NCI-H1436 (cell line): ENCODE measurements around the gene MT3.
"Not testable (repeated sequence)": the region's sequence is repeated elsewhere in the genome, so short reads cannot be mapped to it uniquely, and the experiment has no call there.

ENCODE experiments used
- DNase-seq: peaks from one replicate; lab custom pipeline; 2025; lab: John Stamatoyannopoulos, UW

Gene MT3

GRCh38 chr16:56580391-56581048 lies 8.8 kb upstream of the MT3 start:
- no peak for DNase-seq

- not testable (repeated sequence) for DNase-seq
Observed at GRCh38 chr16:56582911-56583310, 6.4 kb upstream of the MT3 start.

- DNase-seq, result no peak
Observed at GRCh38 chr16:56583351-56584168, 5.8 kb upstream of the MT3 start.

DNA sequence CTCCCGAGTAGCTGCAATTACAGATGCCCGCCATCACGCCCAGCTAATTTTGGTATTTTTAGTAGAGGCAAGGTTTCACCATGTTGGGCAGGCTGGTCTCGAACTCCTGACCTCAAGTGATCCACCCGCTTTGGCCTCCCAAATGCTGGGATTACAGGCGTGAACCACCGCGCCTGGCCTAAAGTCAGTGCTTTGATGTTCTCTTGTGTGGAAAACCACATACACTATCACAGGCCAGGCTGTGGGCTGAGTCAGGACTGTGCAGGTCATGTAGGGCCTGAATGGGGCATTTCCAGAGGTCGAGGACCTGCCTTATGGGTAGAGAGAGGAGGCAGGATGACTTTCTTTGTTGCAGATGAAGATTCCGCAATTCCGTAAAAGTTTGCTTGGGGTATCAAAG lies 5.1 kb upstream of the MT3 start:
- DNase-seq, result no peak

DNA sequence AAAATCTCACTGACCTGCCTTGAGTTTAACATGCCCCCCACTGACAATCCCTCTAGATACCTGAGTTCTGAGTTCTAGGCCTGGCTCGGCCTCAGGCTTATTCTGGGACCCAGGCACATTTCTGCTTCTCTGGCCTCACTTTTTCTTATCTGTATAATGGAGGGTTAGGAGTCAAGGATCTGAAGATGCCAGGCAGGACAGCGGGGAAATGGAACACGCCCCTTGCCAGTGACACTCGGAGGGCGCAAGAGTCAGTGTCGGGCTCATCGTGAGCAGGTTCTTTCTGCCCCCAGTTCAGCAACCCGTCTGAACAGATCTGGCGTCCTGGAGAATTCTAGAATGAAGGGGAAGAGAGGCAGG lies 567 bp upstream of the MT3 start:
- DNase-seq, result no peak

DNA sequence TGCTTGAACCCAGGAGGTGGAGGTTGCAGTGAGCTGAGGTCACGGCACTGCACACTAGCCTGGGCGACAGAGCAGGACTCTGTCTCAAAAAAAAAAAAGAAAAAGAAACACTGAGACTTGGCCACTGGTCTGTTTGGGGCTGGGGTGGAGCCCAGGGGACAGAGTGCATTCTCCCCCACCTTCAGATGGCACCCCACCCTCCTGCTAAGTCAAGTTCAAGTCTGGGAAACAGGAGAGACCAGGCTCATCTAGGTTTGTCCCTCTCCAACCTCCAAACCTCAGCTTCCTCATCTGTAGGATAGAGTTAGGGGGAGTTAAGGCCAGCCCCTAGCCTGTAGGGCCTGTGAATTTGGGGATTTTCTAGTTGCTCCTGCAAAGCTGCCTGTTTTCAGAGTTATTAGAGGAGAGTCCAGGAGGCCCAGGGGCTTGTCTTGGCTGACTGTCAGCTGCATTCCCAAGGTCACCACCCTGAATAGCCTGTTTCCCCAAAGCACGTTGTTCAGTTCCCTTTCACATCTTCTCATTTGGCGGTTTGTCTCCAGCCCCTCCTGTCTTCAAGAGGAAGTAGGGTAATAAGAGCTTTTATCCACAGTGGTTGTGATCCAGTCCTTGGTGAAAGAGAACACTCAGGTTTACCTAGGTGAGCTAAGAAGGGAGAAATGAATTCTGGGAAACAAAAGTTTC lies 2.2 kb downstream of the MT3 start:
- DNase-seq, result no peak

- no peak for DNase-seq
Observed at GRCh38 chr16:56593573-56594291, 4.4 kb downstream of the MT3 start.

- no peak for DNase-seq
Observed at GRCh38 chr16:56594292-56594619, 4.9 kb downstream of the MT3 start.

GRCh38 chr16:56600398-56600999 lies 11.2 kb downstream of the MT3 start:
- DNase-seq, result peak; percentile 25

DNA sequence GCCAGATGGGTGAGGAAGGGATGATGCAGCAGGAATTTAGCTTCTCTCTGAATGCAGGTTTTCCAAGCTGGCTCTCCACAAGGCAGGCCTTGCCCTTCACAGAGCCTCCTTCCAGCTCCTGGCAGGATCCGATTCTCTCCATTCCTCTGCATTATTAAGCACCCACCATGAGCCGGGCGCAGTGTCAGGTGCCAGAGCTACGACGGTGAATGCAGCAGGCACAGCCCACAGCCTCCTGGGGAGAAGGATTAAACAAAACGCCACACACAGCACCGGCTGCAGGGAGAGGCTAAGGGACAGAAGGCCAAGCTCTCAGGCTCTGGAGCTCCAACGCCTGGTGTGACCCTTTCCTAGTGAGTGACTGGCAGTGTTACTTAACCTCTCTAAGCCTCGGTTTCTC lies 12.0 kb downstream of the MT3 start:
- DNase-seq, result no peak

DNA sequence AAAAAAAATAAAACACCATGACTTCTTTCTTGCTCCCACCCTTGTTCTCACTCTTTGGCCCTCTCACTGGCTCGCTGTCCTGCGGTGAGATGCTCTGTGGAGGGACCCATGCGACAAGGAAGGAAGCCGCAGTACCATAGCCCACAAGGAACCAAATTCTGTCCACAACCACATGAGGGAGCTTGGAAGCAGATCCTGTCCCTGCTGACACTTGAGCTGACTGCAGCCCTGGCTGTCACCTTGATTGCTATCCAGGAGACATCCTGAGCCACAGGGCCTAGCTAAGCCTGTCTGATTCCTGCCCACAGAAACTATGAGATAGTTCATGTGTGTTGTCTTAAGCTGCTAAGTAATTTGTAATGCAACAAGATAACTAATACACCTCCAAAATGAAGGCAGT lies 14.3 kb downstream of the MT3 start:
- peak; percentile 8 for DNase-seq

DNA sequence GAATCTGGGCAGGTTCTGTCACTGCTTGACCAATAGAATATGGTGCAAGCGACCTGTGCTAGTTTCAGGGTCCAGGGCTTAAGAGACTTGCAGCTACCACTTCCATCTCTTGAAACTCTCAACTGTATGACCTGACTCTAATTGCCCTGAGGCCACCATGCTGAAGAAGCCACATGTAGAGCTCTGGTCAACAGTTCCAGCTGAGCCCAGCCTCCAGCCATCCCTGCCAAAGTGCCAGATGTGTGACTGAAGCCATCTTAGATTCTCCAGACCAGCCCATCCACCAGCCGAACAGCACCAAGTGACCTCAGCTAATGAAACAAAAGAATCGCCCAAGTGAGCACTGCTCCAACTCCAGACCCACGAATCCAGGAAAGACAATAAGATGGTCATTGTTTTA lies 15.6 kb downstream of the MT3 start:
- DNase-seq, result no peak

DNA sequence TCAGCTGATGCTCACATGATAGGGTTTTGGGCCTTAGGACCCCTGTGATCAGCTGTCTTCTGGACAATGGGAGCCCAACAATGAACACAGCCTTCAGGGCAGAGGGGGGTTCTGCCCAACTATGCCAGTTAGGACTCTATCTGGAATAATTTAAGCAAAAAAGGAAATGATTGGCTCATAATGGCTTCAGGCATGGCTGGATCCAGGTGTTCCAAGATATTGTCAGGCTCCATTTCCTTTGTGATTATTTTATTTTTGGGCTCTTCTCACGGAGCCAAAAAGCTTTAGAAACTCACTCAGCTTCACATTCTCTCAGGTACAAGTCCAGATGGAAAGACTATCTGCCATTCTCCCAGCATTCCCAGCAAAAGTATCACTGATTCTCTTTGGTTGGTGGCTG lies 16.1 kb downstream of the MT3 start:
- DNase-seq, result no peak

- no peak for DNase-seq
Observed at GRCh38 chr16:56606071-56606475, 16.7 kb downstream of the MT3 start.

DNA sequence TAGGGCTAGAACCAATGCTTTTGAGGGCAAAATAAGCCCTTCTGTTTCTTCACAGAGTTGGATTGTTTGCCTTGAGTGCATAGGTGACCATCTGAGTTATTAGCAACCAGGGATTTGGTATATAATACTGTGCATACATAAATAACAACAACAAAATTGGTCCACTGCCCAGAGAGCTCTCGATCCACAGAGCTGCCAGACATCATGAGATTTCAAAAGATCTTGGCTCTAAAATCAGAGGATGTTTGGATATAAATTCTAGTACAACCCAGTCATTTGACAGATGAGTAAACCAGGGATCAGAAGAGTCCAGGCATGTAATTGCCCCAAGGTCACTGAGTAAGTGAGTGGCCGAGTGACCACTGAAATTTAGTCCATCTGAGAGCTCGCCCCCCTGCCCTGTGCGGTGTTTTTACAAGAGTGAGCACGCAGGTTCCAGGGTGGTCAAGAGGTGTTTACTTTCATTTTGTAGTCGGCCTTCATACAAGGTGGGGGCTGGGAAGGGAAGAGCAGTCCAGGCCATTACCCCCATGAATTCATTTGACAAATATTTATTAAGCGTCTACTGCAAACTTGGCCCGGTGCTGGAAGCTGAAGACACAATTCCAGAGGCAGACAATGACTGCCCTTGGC lies 17.3 kb downstream of the MT3 start:
- no peak for DNase-seq

- no peak for DNase-seq
Observed at GRCh38 chr16:56607109-56607618, 17.8 kb downstream of the MT3 start.

- no peak for DNase-seq
Observed at GRCh38 chr16:56607675-56608042, 18.3 kb downstream of the MT3 start.

- peak; percentile 81 for DNase-seq
Observed at GRCh38 chr16:56608043-56608875, 18.9 kb downstream of the MT3 start, which contains the start of gene MT2A. Gene MT2A, plus strand, starts transcription at chr16:56608584. Its CDS starts 72 bp downstream, at chr16:56608656.

GRCh38 chr16:56608876-56609462 lies 19.6 kb downstream of the MT3 start:
- DNase-seq, result no peak

GRCh38 chr16:56609463-56609921 lies 20.2 kb downstream of the MT3 start:
- no peak for DNase-seq
